Measurements from ENCODE around the gene USP6NL. TPM values are rescaled to one million over a fixed set of nuclear protein-coding genes. Genes with fewer than 3 reads are reported as not detected.

USP6NL gene
- total RNA-seq, 4 donors from 2014 or later: 10.4 to 14.9 (median 13.2) TPM

GRCh38 chr10:11573497-11573896 lies 38.0 kb downstream of the USP6NL start:
- intact Hi-C loops (cut with DNase I): no loop called here
- H3K27ac ChIP-seq (replicated peaks in 1 of 4): no peak overlapping the region
- H3K36me3 ChIP-seq: no peaks in the 10 kb centered on the region
- H3K9me3 ChIP-seq: no peaks in the 10 kb centered on the region
- no peak for TF ChIP-seq POLR2A (IDR thresholded peaks at IDR 0.05; ENCODE audit: low read depth)
- no peak for TF ChIP-seq POLR2AphosphoS5 (IDR thresholded peaks at IDR 0.05)
- no peak for TF ChIP-seq EP300 (IDR thresholded peaks at IDR 0.05)
- TF ChIP-seq, protein P1, sequence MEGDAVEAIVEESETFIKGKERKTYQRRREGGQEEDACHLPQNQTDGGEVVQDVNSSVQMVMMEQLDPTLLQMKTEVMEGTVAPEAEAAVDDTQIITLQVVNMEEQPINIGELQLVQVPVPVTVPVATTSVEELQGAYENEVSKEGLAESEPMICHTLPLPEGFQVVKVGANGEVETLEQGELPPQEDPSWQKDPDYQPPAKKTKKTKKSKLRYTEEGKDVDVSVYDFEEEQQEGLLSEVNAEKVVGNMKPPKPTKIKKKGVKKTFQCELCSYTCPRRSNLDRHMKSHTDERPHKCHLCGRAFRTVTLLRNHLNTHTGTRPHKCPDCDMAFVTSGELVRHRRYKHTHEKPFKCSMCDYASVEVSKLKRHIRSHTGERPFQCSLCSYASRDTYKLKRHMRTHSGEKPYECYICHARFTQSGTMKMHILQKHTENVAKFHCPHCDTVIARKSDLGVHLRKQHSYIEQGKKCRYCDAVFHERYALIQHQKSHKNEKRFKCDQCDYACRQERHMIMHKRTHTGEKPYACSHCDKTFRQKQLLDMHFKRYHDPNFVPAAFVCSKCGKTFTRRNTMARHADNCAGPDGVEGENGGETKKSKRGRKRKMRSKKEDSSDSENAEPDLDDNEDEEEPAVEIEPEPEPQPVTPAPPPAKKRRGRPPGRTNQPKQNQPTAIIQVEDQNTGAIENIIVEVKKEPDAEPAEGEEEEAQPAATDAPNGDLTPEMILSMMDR (IDR thresholded peaks at IDR 0.05): no peak
- WGBS: 49% methylated on average over 3 of the region's 3 CpGs
- no peak overlapping the region for H3K4me3 ChIP-seq
- H3K4me1 ChIP-seq: peaks cover 0 to 28% (median 25%) of the 10 kb centered on the region in 4 donors
- DNase-seq (ENCODE audit: extremely low spot score): no peak
- no peaks in the 10 kb centered on the region for H3K27me3 ChIP-seq

DNA sequence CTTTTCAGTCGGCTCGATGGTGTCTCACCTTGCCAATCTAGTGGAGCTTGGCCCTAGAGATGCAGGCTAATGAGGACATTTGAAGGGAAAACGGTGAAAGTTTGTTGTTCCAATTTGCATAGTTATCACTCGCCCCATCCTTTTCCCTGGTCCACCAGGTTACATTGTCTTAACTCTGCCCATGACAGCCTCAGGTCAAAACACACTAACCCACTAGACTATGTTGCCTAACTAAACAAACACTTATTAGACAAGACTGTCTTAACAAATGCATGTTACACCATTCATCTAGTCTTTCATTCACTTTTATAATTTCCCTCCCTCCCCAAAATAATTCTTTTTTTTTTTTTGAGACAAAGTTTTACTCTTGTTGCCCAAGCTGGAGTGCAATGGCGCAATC lies 40.7 kb downstream of the USP6NL start:
- intact Hi-C loops (cut with DNase I): no loop called here
- TF ChIP-seq EP300 (IDR thresholded peaks at IDR 0.05) (no peak), POLR2AphosphoS5 (IDR thresholded peaks at IDR 0.05) (no peak), POLR2A (IDR thresholded peaks at IDR 0.05; ENCODE audit: low read depth) (no peak)
- TF ChIP-seq, protein P1 (IDR thresholded peaks at IDR 0.05): no peak

GRCh38 chr10:11569471-11569870 lies 42.0 kb downstream of the USP6NL start:
- intact Hi-C loops (cut with DNase I): no loop called here
- DNase-seq (ENCODE audit: extremely low spot score): no peak
- WGBS: 94% methylated on average over 6 of the region's 6 CpGs
- Histone ChIP-seq H3K4me3 (no peak overlapping the region), H3K36me3 (no peaks in the 10 kb centered on the region), H3K9me3 (no peaks in the 10 kb centered on the region), H3K27ac (replicated peaks in 1 of 4) (no peak overlapping the region), H3K4me1 (peaks cover 0 to 14% (median 13%) of the 10 kb centered on the region in 4 donors), H3K27me3 (no peaks in the 10 kb centered on the region)
- TF ChIP-seq, protein P1 (IDR thresholded peaks at IDR 0.05): no peak
- TF ChIP-seq POLR2A (IDR thresholded peaks at IDR 0.05; ENCODE audit: low read depth) (no peak), POLR2AphosphoS5 (IDR thresholded peaks at IDR 0.05) (no peak), EP300 (IDR thresholded peaks at IDR 0.05) (no peak)

More for the DNA sequence above, 40.7 kb downstream of the USP6NL start:
- Histone ChIP-seq H3K9me3 (no peaks in the 10 kb centered on the region), H3K36me3 (no peaks in the 10 kb centered on the region), H3K4me3 (no peak overlapping the region), H3K27me3 (no peaks in the 10 kb centered on the region), H3K4me1 (peaks cover 0 to 26% (median 24%) of the 10 kb centered on the region in 4 donors), H3K27ac (replicated peaks in 1 of 4) (no peak overlapping the region)
- WGBS: 89% methylated on average over 5 of the region's 5 CpGs
- DNase-seq (ENCODE audit: extremely low spot score): no peak

- Histone ChIP-seq H3K4me3 (no peak overlapping the region), H3K27ac (replicated peaks in 1 of 4) (no peak overlapping the region), H3K36me3 (no peaks in the 10 kb centered on the region), H3K27me3 (no peaks in the 10 kb centered on the region), H3K9me3 (no peaks in the 10 kb centered on the region), H3K4me1 (peaks cover 0 to 5% (median 4%) of the 10 kb centered on the region in 4 donors)
- TF ChIP-seq POLR2A (IDR thresholded peaks at IDR 0.05; ENCODE audit: low read depth): no peak
- TF ChIP-seq, protein P1 (IDR thresholded peaks at IDR 0.05): no peak
- no peak for TF ChIP-seq POLR2AphosphoS5 (IDR thresholded peaks at IDR 0.05)
- TF ChIP-seq EP300 (IDR thresholded peaks at IDR 0.05): no peak
- WGBS: 100% methylated on average over 1 of the region's 1 CpG
- no peak for DNase-seq (ENCODE audit: extremely low spot score)
- intact Hi-C loops (cut with DNase I): no loop called here
These were observed 42.9 kb downstream of the USP6NL start for GRCh38 chr10:11568578-11568977.

DNA sequence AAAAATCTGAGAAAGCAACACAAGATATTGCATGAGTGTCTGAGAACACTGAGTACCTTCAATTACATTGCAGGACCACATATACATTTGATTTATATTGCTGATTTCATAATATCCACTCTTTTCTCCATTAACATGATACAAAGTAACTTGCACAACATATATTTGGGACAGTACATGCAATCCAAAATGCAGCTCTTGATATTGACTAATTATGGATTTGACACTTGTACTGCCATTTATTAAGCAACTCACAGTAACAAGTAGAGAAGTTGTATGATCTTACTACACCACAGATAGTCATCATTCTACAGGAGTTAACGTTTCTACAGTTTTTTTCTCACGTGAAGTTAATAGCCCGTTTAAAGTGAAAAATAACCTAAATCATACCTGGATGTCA lies 46.7 kb downstream of the USP6NL start:
- Histone ChIP-seq H3K4me3 (no peak overlapping the region), H3K4me1 (peaks cover 6 to 11% (median 7%) of the 10 kb centered on the region in 4 donors), H3K27me3 (no peaks in the 10 kb centered on the region), H3K36me3 (no peaks in the 10 kb centered on the region), H3K9me3 (no peaks in the 10 kb centered on the region), H3K27ac (replicated peaks in 1 of 4) (no peak overlapping the region)
- TF ChIP-seq, protein P1 (IDR thresholded peaks at IDR 0.05): no peak
- no peak for TF ChIP-seq POLR2AphosphoS5 (IDR thresholded peaks at IDR 0.05)
- no peak for TF ChIP-seq POLR2A (IDR thresholded peaks at IDR 0.05; ENCODE audit: low read depth)
- TF ChIP-seq EP300 (IDR thresholded peaks at IDR 0.05): no peak
- intact Hi-C loops (cut with DNase I): no loop called here
- 85% methylated on average over 3 of the region's 3 CpGs for WGBS
- DNase-seq (ENCODE audit: extremely low spot score): no peak

All from esophagus muscularis mucosa (tissue), 4 donors.